Femur (tissue), 1 donor: ENCODE data around the gene KCNQ1.
A peak's percentile ranks its signal among the peaks of the same experiment; 100 is the strongest.

Experiments used
- DNase-seq: peaks from one replicate; pipeline ENCODE4 v3.0.0-alpha.2; 2017

The KCNQ1 gene

GRCh38 chr11:2707736-2708135 is 262.9 kb downstream of the KCNQ1 start:
- no peak for DNase-seq

- DNase-seq: peak; percentile 84
Observed at GRCh38 chr11:2708151-2708581, 263.4 kb downstream of the KCNQ1 start.

- peak; percentile 87 for DNase-seq
Observed at GRCh38 chr11:2708757-2709281, 264.0 kb downstream of the KCNQ1 start.

- DNase-seq: no peak
Observed at GRCh38 chr11:2709429-2709828, 264.6 kb downstream of the KCNQ1 start.

- DNase-seq: no peak
Observed at GRCh38 chr11:2711161-2711560, 266.4 kb downstream of the KCNQ1 start.

- peak; percentile 82 for DNase-seq
Observed at GRCh38 chr11:2713094-2713493, 268.3 kb downstream of the KCNQ1 start.

- DNase-seq: peak; percentile 81
Observed at GRCh38 chr11:2713661-2714462, 269.1 kb downstream of the KCNQ1 start.

GRCh38 chr11:2714463-2714800 is 269.6 kb downstream of the KCNQ1 start:
- no peak for DNase-seq

- DNase-seq: no peak
Observed at GRCh38 chr11:2714871-2715270, 270.1 kb downstream of the KCNQ1 start.

GRCh38 chr11:2715716-2716350 is 271.0 kb downstream of the KCNQ1 start:
- no peak for DNase-seq

- DNase-seq: no peak
Observed at GRCh38 chr11:2716376-2717095, 271.7 kb downstream of the KCNQ1 start.

- no peak for DNase-seq
Observed at GRCh38 chr11:2717561-2718325, 272.9 kb downstream of the KCNQ1 start.

GRCh38 chr11:2718817-2719438 is 274.1 kb downstream of the KCNQ1 start:
- no peak for DNase-seq

- DNase-seq: no peak
Observed at GRCh38 chr11:2719831-2720590, 275.2 kb downstream of the KCNQ1 start.

GRCh38 chr11:2721210-2721916 is 276.6 kb downstream of the KCNQ1 start:
- DNase-seq: no peak

- no peak for DNase-seq
Observed at GRCh38 chr11:2722955-2723354, 278.1 kb downstream of the KCNQ1 start.

- no peak for DNase-seq
Observed at GRCh38 chr11:2724104-2724503, 279.3 kb downstream of the KCNQ1 start.

GRCh38 chr11:2724653-2725367 is 280.0 kb downstream of the KCNQ1 start:
- peak; percentile 79 for DNase-seq

GRCh38 chr11:2725368-2726300 is 280.8 kb downstream of the KCNQ1 start:
- DNase-seq: peak; percentile 92
